Tibial nerve (tissue), 4 donors: ENCODE results near the gene CROCC2. TPM values are rescaled to one million over a fixed set of nuclear protein-coding genes. Genes with fewer than 3 reads are reported as not detected.

Source experiments
- DNase-seq, 2 donors: peaks; one replicate each; pipeline ENCODE4 v3.0.0-alpha.2; 2019; ENCODE audit warnings: low spot score in 2 of 2
- H3K27ac ChIP-seq, 4 donors: fragments of 200-600 bp; sonication (generic) in 3 of 4; one replicate each; pipeline ENCODE4 v1.5.1; 2017 to 2019; ENCODE audit warnings: mild to moderate bottlenecking in 1 of 4
- H3K27me3 ChIP-seq, 2 donors: fragments of 200-600 bp; sonication (generic) in 1 of 2; one replicate each; pipeline versions ENCODE4 v1.5.1 to v1.6.0; 2017 to 2019
- H3K36me3 ChIP-seq, 3 donors: fragments of 200-600 bp; sonication (generic); one replicate each; pipeline ENCODE4 v1.5.1; 2018 to 2019
- H3K4me1 ChIP-seq, 4 donors: fragments of 200-600 bp; sonication (generic) in 3 of 4; one replicate each; pipeline ENCODE4 v1.5.1; 2017 to 2019
- H3K4me3 ChIP-seq, 4 donors: fragments of 200-600 bp; sonication (generic) in 3 of 4; one replicate each; pipeline ENCODE4 v1.5.1; 2017 to 2019; ENCODE audit warnings: mild to moderate bottlenecking in 1 of 4, moderate library complexity in 1 of 4
- H3K9me3 ChIP-seq, 4 donors: fragments of 200-600 bp; sonication (generic) in 3 of 4; one replicate each; pipeline ENCODE4 v1.5.1; 2017 to 2019
- CTCF ChIP-seq, 5 experiments: fragments of 200-600 bp in 3 of 5; fragments of 450-650 bp in 2 of 5; sonication (generic) in 3 of 5; IDR thresholded peaks; one replicate each; pipeline ENCODE4 v1.5.1; 2016 to 2019; ENCODE audit warnings: antibody characterized with exemption in 5 of 5, mild to moderate bottlenecking in 3 of 5, moderate library complexity in 2 of 5
- EP300 ChIP-seq, 2 donors: sonication (generic); formaldehyde crosslinking; IDR thresholded peaks; one replicate each; pipeline ENCODE4 v1.6.1; 2017; ENCODE audit warnings: antibody characterized with exemption in 2 of 2, mild to moderate bottlenecking in 1 of 2
- POLR2A ChIP-seq, 2 donors: fragments of 450-650 bp; IDR thresholded peaks; one replicate each; pipeline ENCODE4 v1.6.1; 2017; ENCODE audit warnings: antibody characterized with exemption in 2 of 2, mild to moderate bottlenecking in 2 of 2, moderate library complexity in 2 of 2
- WGBS, 2 donors: methylation state at CpG; one replicate each; pipeline ENCODE4 v1.1.5; 2018; 5-methylcytosine and 5-hydroxymethylcytosine counted together
- total RNA-seq, 4 donors: library from RNA; depleted of rRNA; stranded (reverse); fragments of >200 nt; gene quantifications; one replicate each; pipeline ENCODE4 v1.1.0, GENCODE V29; 2016

The CROCC2 gene
- total RNA-seq, 4 donors from 2014 or later = 0.44 to 1.2 TPM; not detected in 2

GRCh38 chr2:240864475-240864874 is 41.7 kb upstream of the CROCC2 start:
- TF ChIP-seq EP300 (IDR thresholded peaks at IDR 0.05) (no peak), POLR2A (IDR thresholded peaks at IDR 0.05) (no peak), CTCF (IDR thresholded peaks at IDR 0.05) (no peak)
- Histone ChIP-seq H3K4me1 (no peaks in the 10 kb centered on the region), H3K27ac (no peak overlapping the region), H3K27me3 (no peaks in the 10 kb centered on the region), H3K9me3 (no peaks in the 10 kb centered on the region), H3K4me3 (no peak overlapping the region), H3K36me3 (no peaks in the 10 kb centered on the region)
- no peak for DNase-seq
- 71 to 81% methylated on average over 3 of the region's 3 CpGs for WGBS, 2 donors

- Histone ChIP-seq H3K36me3 (no peaks in the 10 kb centered on the region), H3K4me1 (no peaks in the 10 kb centered on the region), H3K4me3 (no peak overlapping the region), H3K27ac (no peak overlapping the region), H3K9me3 (no peaks in the 10 kb centered on the region), H3K27me3 (no peaks in the 10 kb centered on the region)
- TF ChIP-seq EP300 (IDR thresholded peaks at IDR 0.05) = no peak
- TF ChIP-seq POLR2A (IDR thresholded peaks at IDR 0.05) = no peak
- TF ChIP-seq CTCF (IDR thresholded peaks at IDR 0.05) = no peak
- WGBS, 2 donors = 75 to 77% methylated on average over 5 of the region's 5 CpGs
- DNase-seq = no peak
Measured at GRCh38 chr2:240865391-240865790, 40.7 kb upstream of the CROCC2 start.

- 74 to 77% methylated on average over 20 to 21 of the region's 21 CpGs for WGBS, 2 donors
- Histone ChIP-seq H3K9me3 (no peaks in the 10 kb centered on the region), H3K27ac (no peak within 1 kb of the TSS), H3K4me1 (no peaks in the 10 kb centered on the region), H3K27me3 (no peaks in the 10 kb centered on the region), H3K36me3 (no peaks in the 10 kb centered on the region), H3K4me3 (no peak within 1 kb of the TSS)
- DNase-seq = no peak
- TF ChIP-seq CTCF (IDR thresholded peaks at IDR 0.05) (no peak), POLR2A (IDR thresholded peaks at IDR 0.05) (no peak), EP300 (IDR thresholded peaks at IDR 0.05) (no peak)
Measured at GRCh38 chr2:240868286-240869108, 37.6 kb upstream of the CROCC2 start, which contains the start of gene AGXT. TSS of gene AGXT (plus strand) at chr2:240868824. CDS start at chr2:240868866, 42 bp downstream.

- WGBS, 2 donors = 90 to 92% methylated on average over 16 to 21 of the region's 25 CpGs
- Histone ChIP-seq H3K4me3 (no peak overlapping the region), H3K4me1 (peaks cover 0 to 5% (median 0%) of the 10 kb centered on the region in 4 donors), H3K9me3 (no peaks in the 10 kb centered on the region), H3K27ac (no peak overlapping the region), H3K36me3 (no peaks in the 10 kb centered on the region), H3K27me3 (no peaks in the 10 kb centered on the region)
- DNase-seq = no peak
- TF ChIP-seq CTCF (IDR thresholded peaks at IDR 0.05) (no peak), POLR2A (IDR thresholded peaks at IDR 0.05) (no peak), EP300 (IDR thresholded peaks at IDR 0.05) (no peak)
Measured at GRCh38 chr2:240869109-240869955, 36.8 kb upstream of the CROCC2 start.
